ENCODE results near the gene RAI1. TPM values are rescaled to one million over a fixed set of nuclear protein-coding genes. Genes with fewer than 3 reads are reported as not detected.

The RAI1 gene
- total RNA-seq, 1 experiment from 2014 or later = 13.1 TPM

DNA sequence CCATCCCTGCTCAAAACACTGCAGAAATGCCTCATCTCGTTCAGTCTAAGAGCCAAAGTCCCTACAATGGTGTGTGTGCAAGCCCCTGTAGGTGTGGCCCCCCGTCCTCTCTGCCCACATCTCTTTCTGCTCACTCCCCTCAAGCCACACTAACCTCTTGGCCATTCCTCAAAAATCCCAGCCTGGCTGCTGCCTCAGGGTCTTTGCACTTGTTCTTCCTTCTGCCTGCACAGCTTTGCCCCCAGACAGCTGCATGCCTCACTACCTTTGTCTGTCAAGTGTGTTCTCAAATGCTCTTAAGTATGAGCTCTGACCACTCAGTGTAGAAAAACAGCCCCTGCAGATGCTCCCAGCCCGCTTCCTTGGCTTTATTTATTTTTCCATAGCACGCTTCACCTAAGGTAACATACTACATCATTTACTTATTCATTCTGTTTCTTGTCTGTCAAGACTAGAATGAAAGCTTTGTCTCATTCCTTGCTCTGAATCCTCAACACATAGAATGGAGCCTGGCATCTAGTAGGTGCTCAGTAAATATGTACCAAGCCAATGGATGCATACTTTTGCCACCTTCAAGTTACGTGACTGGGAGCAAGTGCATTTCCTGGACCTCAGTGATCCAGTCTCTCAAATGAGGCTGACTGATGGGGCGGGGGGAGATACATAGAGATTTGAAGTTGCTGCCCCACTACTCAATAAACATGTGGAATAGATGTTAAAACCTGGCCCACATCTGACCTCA lies 38.1 kb downstream of the RAI1 start:
- DNase-seq (ENCODE audit: low read depth) = no peak

DNA sequence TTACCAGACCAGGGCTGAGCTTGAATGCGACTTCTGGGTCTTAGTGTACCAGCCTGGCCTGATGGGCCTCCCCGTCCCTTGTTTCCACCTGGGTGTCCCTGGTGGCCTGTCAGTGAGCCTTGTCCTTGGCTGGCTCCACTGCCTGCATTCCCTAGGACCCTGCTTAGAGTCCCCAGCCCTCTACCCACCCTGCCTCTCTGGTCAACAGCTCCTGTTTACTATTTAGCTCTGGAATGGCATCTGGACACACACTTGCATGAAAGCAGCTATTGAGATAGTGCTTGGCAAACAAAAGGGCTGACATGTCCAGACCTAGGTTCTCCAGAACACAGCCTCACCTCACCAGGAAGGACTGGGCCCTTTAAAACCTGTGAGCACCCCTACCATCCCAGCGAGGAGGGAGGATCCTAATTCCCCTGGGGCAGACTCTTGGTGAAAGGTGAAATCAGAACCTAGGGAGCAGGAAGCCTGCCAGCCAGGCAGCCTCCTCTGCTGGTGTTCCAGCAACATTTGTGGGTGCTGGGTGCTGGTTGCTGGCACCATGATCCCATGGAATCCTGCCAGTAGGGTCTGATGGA lies 38.8 kb downstream of the RAI1 start:
- no peak for DNase-seq (ENCODE audit: low read depth)

DNA sequence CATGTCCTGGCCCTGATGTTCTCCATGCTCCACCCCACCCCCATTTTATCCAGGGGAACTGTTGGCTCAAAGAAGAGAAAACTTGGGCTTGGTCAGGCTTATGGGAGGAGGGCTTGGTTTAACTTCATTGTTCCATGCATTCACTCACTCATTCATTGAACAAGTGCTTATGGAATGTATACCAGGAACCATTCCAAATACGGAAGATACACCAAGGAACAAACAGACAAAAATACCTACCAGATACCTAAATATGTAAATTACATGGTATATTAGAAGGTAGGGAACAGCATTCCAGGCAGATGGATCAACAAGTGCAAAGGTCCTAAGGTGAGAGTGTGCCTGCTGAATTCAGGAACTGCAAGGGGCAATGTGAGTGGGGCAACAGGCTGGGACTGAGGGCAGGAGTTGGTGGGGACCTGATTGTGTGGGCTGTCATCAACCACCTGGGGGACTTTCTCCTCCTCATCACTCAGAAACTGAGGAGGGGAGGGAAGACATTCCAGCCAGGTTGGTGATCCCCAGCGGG lies 39.9 kb downstream of the RAI1 start:
- no peak for DNase-seq (ENCODE audit: low read depth)

DNA sequence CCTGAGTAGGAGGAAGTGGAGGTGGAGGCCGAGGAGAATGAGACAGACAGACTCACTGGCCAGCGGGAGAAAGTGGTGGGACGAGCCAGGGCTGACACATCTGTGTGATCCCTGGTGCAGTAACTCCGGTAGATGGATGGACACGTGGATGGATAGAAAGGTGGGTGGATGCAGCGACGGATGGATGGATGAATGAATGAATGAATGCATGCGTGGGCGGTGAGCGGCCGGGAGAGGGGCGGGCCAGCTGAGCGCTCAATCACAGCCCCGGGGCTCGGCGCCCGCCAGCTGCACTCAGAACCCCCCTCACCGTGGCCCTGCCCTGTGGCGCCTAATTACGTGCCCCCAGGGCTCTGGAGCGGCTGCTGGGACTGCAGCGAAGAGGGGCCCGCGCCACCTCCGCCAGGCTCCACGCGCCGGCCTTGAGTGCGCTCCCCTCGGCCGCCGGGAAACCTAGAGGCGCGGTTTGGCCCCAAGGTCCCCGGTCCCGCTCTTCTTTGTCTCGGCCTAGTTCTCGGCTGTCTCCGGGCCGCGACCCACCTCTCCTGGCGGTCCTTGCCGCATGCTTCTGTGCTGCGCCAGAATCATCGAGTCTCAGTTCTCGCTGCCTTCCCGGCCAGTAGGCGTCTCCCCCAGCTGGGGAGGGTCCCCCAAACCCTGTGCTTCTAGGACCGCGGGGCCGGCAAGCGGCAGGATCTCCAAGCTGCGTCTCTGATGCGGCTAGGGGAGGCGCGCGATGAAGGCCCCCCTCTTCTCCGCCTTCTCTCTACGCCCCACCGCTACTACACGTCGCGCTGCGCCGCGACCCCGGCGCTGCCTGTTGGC lies 41.0 kb downstream of the RAI1 start:
- DNase-seq (ENCODE audit: low read depth) = no peak

DNA sequence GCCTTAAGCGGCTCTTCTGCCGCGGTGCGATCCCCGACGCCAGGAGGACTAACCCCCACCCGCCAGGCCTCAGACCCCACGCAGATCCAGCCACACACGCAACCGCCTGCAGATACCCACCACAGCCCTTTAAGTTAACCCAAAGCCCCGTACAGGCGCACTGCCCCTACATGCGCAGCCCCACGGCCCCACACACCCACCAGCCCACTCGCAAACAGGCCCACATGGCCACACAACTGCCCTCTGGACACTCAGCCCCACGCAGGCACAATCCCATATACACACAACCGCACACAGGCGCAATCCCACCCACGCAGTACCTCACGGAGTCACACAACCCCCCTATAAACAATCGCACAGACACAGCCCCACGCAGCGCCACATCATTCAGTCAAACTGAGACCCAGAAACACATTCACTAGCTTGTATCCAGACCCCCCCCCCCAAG lies 41.7 kb downstream of the RAI1 start:
- no peak for DNase-seq (ENCODE audit: low read depth)

DNA sequence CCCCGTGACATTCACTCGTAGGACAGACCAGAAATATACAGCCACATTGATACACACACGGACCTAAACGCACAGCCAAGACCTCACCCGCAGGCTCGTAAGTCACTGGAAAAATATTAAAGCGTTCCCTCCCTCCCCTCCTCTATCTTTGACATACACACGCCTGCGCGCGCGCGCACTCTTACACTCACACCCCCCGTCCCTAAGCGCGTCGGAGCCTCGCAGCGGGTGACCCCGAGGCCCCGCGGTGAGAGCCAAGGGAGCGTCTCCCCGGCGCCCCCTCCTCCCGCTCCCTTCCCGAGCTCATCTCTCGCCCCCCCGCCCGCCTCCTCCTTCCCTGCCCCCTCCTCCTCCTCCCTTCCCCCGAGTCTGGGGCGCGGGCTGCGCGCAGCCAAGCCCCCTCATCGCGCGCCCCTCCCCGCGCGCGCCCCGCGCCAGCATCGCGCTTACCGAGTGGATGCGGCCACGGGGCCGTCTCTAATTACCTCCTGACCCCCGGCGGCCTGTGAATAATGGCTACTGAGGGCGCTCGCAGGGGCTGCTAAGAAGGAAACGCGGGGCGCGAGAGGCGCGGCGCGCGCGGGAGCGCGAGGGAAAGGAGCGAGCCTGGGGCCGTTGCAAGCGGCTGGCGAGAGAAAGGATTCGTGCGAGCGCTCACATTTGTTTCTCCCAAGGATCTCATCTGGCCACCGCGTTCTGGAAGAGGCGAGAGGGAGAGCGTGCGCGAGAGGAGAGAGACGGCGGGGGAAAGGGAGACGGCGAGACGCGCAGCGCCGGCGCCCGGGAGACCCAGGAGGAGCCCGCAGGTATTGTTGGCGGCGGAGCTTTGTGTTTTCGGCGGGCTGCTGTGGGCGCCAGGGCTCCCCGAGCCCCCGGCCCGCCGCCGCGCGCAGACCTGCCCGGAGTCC lies 42.4 kb downstream of the RAI1 start:
- DNase-seq (ENCODE audit: low read depth) = no peak

DNA sequence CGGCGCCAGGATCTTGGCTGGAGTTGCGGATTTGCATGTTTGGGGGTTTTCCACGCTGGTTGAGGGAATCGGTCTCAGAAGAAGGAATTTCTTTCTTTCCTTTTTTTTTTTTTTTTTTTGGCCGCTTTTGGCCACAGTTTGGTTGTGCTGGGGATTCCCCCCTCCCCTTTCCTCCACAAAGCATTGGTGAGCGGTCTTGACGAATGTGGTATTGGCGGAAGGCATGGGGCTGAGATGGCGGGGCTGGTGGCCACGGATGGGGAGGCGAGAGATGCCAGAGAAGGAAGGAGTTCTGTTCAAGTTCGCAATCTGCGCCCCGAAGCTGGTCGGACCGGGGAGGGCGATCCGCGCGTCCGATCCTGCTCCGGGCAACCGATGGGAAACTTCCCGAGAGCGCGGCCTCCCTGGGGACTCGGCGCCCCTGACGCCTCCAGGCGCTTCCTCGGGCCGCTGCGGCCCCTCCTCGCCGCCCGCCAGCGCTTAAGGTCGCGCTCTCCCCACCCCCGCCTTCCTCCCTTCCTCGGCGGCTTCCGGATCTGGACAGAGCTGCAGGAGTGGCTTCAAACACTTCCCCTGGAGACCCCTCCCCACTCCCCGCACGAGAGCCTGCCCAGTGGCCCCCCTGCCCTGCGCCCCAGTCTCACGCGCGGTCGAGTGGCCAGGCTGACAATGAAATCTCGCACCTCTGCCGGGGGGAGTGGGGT lies 43.2 kb downstream of the RAI1 start:
- no peak for DNase-seq (ENCODE audit: low read depth)

DNA sequence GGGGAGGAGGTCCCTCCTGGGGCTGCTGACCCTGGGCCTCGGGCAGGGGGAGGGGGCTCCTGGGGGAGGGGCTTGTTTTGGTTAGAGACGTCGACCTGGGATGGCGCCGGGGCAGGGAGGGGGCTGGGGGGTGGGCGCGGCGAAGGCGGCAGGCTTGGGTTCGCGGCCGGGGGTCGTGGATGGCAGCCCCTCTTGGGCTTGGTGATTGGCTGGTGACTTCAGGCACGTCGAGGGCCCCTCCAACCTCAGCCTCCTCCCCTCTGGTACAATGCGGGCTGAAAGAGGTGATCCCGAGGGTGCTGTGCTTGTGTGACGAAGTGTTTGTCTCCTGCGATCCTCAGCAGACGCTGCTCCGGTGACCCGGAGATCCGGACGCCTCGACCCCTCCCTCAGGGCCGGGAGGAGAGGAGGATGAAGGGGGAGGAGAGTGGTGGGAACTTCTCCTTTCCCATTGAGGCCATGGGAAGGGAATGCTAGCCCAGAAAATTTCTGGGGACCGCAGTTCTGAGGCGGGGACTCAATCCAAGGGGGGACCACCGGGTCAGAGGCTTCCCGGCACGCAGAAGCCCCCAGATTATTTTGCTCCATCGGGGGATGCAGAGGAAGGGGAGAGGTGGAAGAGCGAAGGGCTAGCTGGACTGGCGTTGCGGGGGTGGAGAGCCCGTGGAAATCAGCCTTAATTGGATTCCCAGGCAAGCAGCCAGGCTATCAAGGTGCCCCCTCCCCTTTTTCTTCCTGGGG lies 43.9 kb downstream of the RAI1 start:
- no peak for DNase-seq (ENCODE audit: low read depth)

DNA sequence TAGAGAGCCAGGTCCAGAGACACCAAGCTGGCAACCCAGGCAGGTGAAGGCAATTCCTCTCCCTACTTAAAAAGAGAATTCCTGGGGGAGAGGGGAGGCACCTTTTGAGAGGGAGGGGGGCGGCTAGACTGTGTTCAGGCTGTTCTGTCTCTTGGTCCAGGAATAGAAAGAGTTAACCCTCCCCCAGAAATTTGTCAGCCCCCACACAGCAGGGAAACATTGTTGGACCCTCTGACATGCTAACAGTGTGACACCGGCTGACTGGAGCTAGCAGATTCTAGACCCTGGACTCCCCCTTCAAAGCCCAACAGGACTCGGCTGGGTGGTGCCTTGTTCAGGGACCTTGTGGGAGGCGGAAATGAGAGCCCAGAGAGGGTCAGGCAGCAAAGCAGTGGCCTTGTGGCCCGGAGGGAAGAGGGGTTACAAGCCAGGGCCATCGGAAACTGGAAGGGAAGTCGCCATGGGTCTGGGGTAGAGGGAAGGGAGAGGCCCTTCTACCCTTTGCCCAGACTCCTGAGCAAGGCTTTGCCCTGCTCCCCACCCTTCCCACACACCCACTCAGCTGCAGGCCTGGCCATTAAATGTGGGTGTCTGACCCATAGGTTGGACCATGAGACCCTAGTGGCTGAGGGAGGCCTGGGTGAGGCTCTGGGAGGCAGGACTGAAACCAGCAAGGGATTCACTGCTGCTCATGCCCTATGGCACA lies 44.6 kb downstream of the RAI1 start:
- no peak for DNase-seq (ENCODE audit: low read depth)

DNA sequence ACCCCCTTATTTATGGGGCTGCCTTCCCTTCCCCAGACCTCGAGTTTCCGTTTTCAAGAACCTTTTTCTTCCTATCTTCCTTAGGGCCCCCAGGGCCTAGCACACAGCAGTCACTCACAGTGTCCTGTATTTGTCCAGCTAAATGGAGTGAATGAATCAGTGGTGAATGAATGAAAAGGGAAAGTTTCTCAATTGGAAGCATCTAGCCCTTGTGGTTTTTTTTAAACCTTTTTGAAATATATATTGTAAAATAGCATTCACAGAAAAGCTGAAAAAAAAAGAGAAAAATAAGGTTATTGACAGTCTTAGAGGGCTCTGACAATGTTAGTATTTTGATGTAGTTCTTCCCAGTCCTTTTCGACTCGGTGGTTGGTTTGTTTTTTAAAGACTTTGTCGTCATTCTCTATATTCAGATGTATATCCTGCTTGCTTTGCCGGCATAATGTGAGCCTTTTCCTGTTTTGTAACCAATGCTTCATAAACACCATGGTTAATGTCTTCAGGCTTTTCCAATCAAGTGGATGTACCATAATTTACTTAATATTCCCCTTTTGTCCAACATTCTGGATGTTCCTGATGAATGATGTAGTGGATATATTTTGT lies 45.3 kb downstream of the RAI1 start:
- DNase-seq (ENCODE audit: low read depth) = no peak

DNA sequence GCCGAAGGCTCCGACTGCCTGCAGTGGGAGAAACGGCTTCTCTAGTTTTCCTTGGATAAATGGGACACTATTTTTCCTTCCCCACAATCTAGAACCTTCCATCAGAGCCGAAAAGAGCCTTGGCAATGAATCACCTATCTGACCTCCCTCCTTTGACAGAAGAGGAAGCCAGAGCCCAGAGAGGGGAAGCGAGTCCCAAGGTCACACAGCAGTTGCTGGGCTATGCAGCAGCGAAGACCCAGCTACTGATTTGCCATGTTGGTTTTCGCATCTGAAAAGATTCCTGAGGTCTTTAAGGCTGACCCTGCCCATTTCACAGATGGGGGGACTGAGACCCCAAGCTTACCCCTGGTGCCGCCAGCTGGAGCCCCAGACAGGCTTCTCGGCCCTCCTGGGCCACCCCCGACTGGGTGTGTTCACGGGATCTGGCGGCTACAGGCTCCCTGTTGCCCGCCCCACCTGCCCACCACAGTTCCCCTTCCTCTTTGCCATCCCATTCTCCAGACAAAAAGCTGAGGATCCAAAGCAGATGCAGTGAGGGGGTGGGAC lies 45.9 kb downstream of the RAI1 start:
- no peak for DNase-seq (ENCODE audit: low read depth)

DNA sequence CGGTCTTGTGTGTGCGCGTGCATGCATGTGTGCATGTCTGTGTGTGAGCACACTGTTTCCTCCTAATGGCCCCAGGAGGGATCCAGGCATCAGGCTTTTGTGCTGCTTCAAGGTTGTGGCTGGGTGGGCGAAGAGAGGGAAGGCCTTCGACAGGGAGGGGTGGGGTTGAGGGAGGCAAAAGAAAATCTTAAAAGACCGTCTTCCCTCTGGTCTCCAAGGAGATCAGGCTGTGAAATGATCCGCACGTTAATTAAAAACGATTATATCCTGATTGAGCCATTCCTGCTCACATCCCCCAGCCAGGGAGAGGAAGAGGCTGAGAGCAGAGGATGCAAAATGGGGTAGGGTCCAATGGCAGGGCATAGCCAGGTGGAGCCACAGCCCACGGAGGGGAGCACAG lies 46.9 kb downstream of the RAI1 start:
- no peak for DNase-seq (ENCODE audit: low read depth)

DNA sequence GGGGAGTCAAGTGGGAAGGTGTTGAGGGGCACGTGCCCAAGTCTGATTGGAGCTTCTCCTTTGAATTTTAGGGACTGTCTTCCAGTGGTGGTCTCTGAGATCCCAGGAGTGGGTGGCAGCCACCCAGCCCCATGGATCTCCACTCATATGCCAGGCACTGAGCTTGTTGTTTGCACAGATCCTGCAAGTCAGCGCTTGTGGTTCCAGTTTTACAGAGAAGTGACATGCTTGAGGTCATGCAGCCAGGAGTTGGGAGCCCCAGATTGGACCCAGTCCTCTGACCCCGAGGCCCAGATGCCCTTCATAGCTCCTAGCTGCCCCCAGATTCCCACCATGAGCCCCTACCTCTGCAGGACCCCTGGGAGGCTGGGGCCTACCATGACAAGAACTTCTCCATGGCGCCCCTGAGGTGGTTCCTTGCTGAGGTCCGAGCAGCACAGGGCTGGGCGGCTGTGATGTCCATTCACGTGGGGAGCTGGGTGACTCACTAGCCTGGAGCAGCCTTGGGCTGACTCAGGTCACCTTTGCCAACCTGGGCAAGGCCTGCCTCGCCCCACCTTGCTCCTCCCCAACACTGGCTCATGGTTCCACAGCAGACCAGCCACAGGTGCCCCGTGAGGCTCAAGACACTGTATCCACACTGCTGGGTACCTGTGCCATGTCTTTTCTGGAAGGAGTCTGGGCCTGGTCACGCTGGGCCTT lies 47.4 kb downstream of the RAI1 start:
- DNase-seq (ENCODE audit: low read depth) = peak; percentile 77

DNA sequence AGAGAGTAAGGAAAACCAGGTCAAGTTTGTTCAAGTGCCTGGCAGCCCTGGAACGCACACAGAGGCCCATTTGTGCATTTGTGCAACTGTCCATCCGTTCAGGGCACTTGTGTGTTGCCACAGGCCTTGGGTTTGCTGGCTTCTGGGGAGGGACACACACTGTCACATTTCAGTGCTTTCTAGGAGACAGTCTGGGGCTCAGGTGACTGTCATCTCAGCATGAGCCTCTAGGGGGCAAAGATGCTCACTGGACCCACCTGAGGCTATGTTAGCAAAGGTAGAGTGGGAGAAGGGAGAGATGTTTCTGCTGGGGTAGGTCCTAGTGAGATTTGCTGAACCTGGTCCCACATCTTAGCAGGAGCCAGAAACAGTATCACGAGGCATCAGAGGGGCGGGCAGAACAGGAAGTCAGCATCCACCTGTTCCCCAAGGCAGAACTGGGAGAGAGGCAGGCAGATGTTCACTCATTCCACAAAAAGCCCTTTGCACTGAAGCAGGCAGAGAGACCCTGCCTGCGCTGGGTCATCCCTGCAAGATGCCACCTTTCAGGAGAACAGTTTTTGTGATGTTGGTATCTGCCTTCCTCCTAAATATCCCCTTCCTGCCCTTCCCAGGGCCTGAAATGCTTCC lies 48.5 kb downstream of the RAI1 start:
- no peak for DNase-seq (ENCODE audit: low read depth)

DNA sequence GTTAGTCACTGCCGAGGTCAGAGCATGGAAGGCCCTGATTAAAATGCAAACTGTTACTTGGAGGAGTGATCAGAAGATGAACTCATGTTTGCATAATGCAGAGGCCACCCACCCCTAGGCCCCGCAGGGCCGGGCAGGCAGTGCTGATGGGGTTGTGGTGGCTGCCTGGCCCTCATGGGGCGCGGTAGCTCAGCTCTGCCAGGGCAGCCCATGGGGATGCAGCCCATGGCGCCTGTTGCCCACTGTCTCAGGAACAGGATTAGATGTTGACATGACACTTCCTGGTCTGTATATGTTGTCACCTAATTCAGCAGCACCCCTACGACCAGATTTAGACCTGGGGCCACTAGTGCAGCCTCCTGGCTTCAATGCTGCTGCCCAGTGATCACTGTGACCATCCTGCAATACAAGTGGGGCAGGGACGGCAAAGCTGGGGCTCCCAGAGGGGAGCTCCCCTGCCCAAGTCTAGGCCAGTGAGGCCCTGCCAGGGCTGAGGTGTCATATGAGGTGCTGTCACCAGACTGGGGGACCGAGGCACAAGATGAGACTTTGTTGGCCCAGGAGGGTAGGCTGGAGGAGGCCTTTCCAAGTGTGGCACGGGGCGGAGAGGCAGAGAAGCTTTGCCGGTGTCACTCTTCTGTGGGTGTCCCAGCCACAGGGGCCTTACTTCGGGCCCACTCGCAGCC lies 49.1 kb downstream of the RAI1 start:
- DNase-seq (ENCODE audit: low read depth) = no peak

DNA sequence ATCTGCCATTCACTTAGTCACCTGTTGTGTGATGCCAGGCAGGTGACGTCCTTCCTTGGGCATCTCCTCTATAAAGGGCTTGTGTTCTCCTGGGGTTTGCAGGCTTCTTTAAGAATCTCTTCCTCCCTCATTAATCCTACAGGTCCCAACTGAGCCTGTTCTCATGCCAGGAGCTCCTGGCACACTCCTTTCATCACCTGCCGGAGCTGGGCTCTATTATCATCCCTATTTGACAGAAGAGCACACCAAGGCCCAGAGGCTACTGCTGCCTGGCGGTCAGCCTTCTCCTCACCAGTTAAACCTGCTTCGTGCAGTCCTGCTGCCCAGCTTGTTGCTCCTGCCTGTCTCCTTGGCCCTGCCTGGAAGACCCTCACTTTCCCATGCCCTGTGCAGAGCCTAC lies 51.2 kb downstream of the RAI1 start:
- no peak for DNase-seq (ENCODE audit: low read depth)
